Middle frontal gyrus (tissue), 1 donor: ENCODE measurements around the gene AIFM3.
"Not testable (repeated sequence)": the region's sequence is repeated elsewhere in the genome, so short reads cannot be mapped to it uniquely, and the experiment has no call there.

ENCODE experiments used
- DNase-seq: peaks from one replicate; pipeline ENCODE4 v3.0.0-alpha.2; 2015; ENCODE audit warnings: low spot score; ENCODE audit errors: extremely low spot score

AIFM3 gene

DNA sequence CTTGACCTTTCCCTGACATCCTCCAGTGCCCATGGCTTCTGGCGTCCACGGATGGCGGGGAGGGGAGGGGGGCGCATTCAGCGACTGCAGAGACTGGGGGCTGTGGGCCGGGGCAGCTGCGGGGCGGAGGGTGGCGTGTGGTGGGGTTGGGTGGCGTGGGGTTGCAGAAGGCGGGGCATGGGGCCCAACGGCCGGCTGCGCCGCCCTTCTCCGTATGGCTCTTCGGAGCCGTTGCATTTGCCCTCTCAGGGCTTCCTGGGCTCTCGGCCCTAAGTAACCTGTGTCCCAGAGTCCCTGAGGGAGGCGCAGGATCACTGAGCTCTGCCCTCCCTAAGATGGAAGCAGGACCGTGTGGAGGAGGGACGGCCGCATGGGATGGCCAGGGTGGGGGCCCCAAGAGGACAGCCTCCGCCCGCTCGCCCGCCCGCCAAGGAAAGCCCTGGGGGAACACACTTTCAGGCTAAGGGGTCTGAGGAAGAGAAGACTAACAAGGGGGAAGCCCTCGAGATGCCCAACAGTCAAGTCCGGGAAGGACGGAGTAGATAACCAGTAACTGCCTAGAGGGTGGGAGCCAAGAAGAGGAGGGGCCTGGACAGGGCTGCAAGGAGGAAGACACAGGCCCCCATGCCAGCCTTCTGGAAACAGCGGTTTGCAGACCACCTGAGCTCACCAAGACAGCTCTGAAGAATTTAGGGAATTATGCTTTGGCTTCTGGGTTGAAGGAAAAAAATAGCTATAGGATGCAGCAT is 9.2 kb upstream of the AIFM3 start:
- no peak for DNase-seq

DNA sequence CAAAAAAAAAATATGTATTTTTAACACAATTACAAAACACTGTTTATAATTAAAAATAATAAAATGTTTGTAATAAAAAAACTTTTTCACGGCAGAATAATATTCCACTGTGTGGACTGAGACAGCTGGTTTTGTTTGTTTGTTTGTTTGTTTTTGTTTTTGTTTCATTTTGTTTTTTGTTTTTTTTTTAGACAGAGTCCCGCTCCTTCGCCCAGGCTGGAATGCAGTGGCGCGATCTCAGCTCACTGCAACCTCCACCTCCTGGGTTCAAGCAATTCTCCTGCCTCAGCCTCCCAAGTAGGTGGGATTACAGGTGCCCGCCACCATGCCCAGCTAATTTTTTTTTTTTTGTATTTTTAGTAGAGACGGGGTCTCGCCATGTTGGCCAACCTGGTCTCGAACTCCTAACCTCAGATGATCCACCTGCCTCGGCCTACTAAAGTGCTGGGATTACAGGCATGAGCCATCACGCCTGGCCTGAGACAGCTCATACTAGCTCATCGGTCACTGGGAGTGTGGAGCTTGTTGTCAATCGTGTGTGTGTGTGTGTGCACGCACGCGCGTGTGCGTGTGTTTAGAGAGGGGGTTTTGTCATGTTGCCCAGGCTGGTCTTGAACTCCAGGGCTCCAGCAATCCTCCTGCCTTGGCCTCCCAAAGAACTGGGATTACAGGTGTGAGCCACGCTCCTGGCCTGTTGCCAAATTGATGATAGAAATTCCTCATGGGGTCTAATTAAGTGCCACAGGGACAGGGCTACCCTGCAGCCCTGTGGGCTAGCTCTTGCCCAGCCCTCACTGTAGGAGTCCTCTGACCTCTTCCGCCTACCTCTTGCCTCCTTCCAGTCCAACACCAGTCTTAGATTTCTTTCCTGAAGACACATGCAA is 7.2 kb upstream of the AIFM3 start:
- no peak for DNase-seq

DNA sequence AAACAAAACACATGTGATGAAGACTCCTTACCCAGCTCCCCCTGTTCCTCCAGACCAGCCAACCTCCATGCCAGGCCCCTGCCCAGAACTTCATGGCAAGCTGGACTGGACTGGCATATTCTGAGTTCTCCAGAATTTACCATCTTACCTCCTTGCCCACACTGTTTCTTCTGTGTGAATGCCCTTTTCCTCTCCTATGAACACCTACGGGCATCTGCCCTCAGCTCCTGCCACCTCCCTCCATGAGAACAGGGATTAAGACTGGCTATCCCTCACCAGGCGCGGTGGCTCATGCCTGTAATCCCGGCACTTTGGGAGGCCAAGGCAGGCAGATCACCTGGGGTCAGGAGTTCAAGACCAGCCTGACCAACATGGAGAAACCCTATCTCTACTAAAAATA is 6.4 kb upstream of the AIFM3 start:
- no peak for DNase-seq

GRCh38 chr22:20962491-20962945 is 4.5 kb upstream of the AIFM3 start:
- no peak for DNase-seq

GRCh38 chr22:20963201-20964052 is 3.6 kb upstream of the AIFM3 start:
- DNase-seq, result no peak

GRCh38 chr22:20964090-20964798 is 2.8 kb upstream of the AIFM3 start:
- no peak for DNase-seq

GRCh38 chr22:20964799-20965103 is 2.3 kb upstream of the AIFM3 start:
- no peak for DNase-seq

DNA sequence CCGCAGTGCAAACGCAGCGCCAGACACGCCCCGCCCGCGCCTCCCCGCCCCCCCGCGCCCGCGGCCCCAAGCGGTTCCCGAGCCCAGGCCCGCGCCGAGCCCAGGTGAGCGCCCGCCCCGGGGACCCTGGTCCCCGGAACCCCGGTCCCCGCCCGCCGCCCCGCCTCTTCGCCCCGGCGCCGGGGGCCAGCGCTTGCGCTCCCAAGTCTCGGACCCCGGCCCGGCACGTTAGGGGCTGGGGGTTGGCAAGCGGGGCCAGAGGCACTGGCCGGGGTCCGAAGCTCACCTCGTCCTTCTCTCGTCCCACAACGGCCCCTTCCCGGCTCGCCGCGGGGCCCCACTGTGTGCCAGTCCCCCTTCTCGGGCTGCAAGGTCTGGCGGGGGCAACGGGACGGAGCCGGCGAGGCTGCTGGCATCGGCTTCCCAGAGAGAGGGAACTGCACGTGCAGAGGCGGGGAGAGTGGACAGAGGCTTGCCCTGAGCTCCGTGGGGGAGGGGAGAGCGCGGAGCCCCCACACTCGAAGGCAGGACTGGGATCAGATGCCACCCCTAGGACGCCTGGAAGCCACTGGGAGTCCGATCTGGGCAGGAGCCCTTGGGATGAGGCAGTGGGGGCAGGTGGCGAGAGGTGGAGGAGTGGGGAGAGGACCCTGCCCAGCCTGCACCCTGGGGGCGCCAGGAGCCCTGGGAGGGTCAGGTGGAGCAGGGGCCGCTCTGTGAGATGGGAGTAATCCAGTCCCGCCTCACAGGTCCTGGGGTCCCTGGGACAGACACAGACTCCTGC is 1.8 kb upstream of the AIFM3 start:
- DNase-seq, result no peak

- DNase-seq, result no peak
Measured at GRCh38 chr22:20965888-20966855, 883 bp upstream of the AIFM3 start.

- DNase-seq, result no peak
Measured at GRCh38 chr22:20967697-20968211, 699 bp downstream of the AIFM3 start.

DNA sequence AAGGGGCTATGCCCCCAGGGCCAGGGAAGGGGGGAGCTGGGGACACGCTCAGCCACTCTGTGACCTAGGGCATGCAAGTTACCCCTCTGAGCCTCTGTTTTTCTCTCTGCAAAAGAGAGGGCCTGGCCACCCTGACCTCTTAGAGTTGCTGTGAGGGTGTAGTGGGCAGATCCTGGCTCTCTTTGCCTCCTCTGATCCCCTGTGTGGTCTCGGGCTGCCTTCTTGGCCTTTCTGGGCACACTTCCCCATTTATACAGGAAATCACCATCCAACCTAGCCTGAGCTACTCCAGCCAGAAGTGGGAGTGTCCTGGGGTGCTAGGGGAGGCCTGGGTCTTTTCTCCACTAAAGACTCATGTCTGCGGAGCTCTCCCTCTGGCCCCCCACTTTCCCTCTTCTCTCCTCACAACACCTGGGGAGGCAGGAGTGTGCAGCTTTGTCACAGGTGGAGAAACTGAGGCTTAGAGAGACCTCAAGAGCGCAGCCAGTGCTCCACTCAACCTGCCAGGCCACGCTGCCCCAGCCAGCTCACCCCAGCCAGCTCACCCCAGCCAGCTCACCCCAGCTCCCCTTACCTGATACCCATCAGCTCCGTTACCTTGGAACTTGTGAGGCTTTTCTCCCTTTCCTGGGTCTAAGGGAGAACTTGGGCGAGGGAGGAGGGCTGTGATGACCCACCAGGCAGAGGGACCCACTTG is 1.4 kb downstream of the AIFM3 start:
- DNase-seq, result no peak

- no peak for DNase-seq
Measured at GRCh38 chr22:20970939-20971657, 4.0 kb downstream of the AIFM3 start.

- DNase-seq, result not testable (repeated sequence)
Measured at GRCh38 chr22:20972014-20972694, 5.1 kb downstream of the AIFM3 start.

DNA sequence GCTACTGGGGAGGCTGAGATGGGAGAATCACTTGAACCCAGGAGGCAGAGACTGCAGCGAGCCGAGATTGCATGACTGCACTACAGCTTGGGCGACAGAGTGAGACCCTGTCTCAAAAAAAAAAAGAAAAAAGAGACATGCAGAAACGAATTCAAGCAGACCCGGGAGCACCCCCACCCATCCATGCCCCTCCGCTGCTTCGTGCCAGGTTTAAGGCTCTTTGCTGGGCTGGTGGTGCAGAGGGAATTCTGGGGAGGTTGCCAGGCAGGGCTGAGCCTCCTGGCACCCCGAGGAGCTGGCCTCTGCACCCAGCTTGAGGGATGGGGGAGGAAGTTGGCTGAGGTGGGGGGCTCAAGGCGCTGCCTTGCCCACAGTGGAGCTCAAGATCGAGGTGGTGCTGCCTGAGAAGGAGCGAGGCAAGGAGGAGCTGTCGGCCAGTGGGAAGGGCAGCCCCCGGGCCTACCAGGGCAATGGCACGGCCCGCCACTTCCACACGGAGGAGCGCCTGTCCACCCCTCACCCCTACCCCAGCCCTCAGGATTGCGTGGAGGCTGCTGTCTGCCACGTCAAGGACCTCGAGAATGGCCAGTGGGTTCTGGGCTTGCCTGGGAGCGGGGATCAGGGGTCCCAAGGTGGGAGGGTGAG is 6.0 kb downstream of the AIFM3 start:
- no peak for DNase-seq

DNA sequence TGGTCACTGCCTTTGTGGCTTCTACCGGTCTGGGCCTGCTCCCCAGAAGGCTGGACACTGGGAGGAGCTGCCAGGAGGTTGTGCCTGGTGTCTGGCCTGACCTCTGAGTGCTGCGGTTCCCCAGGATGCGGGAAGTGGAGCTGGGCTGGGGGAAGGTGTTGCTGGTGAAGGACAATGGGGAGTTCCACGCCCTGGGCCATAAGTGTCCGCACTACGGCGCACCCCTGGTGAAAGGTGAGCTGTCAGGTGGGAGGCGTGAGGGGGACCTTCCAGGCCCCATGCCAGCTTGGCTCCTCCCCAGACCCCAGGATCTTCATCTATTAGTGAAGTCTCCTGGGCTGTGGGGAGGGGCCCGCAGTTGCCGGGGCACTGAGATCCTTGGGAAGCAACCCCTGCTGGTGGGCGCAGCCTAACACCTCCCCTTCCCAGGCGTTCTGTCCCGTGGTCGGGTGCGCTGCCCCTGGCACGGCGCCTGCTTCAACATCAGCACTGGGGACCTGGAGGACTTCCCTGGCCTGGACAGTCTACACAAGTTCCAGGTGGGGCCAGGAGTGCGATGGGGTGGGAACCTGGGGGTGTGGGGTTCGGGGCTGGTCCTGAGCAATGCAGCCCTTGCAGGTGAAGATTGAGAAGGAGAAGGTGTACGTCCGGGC is 6.7 kb downstream of the AIFM3 start:
- no peak for DNase-seq

- no peak for DNase-seq
Measured at GRCh38 chr22:20974336-20974955, 7.4 kb downstream of the AIFM3 start.
